Left lung (tissue), 14 donors: Measurements from ENCODE around the gene ADGRE3. TPM values are rescaled to one million over a fixed set of nuclear protein-coding genes. Genes with fewer than 3 reads are reported as not detected.

ENCODE experiments used
- ATAC-seq: fragments of 200-7000 bp; cut with Tn5 transposase; one replicate; pipeline ENCODE4 v1.9.1; 2020; ENCODE audit warnings: moderate library complexity
- DNase-seq, 4 donors: peaks; one replicate each; pipeline ENCODE4 v3.0.0-alpha.2; 2013 to 2020
- H3K27ac ChIP-seq, 2 donors: fragments of 200-600 bp; sonication (generic) in 1 of 2; one replicate each; pipeline versions ENCODE4 v1.5.0 to v1.8.0; 2020 to 2021
- H3K27me3 ChIP-seq, 2 donors: fragments of 200-600 bp; sonication (generic) in 1 of 2; one replicate each; pipeline versions ENCODE4 v1.5.0 to v1.8.0; 2020 to 2021
- H3K36me3 ChIP-seq, 2 donors: fragments of 200-600 bp; sonication (generic) in 1 of 2; one replicate each; pipeline versions ENCODE4 v1.5.0 to v1.8.0; 2020 to 2021
- H3K4me1 ChIP-seq, 2 donors: fragments of 200-600 bp; one replicate each; pipeline ENCODE4 v1.8.0; 2021
- H3K4me3 ChIP-seq, 2 donors: fragments of 200-600 bp; sonication (generic) in 1 of 2; one replicate each; pipeline versions ENCODE4 v1.5.0 to v1.8.0; 2020 to 2021; ENCODE audit warnings: mild to moderate bottlenecking in 1 of 2
- H3K9me3 ChIP-seq, 2 donors: fragments of 200-600 bp; sonication (generic) in 1 of 2; one replicate each; pipeline versions ENCODE4 v1.5.0 to v1.8.0; 2020 to 2021
- CTCF ChIP-seq, 2 donors: fragments of 200-600 bp; sonication (generic) in 1 of 2; IDR thresholded peaks; one replicate each; pipeline versions ENCODE4 v1.5.0 to v1.8.0; 2021; ENCODE audit warnings: antibody characterized with exemption in 2 of 2
- intact Hi-C, 2 donors: fragments of 100-400 bp; cut with DNase I; formaldehyde crosslinking; loops; one replicate each; pipeline versions ENCODE4 v1.11.2 to v1.14.2; 2022
- long read RNA-seq, 12 donors: library from polyadenylated mRNA in 2 of 12; unstranded in 2 of 12; transcript quantifications; one replicate each; pipeline ENCODE4 v2.0.0 and lab custom pipeline, GENCODE V29; 2019 to 2026
- polyA plus RNA-seq, 6 donors: library from polyadenylated mRNA; unstranded; fragments of 120-200 nt; gene quantifications; one replicate each; pipeline ENCODE4 v1.2.1, GENCODE V29; 2013; ENCODE audit not compliant: insufficient read length in 6 of 6
- total RNA-seq, 2 donors: library from RNA; stranded (reverse); fragmentation: NEBNext Ultra II Directional; extraction: Animal tissue kit (Norgen Biotek cat#: 25700); gene quantifications; one replicate each; pipeline ENCODE4 v1.2.1, GENCODE V29; 2021
- donor health status: DM: no; HTN: yes; CAD: no.
- donor health status: DM: no; HTN: no; CAD: no.

The ADGRE3 gene
- total RNA-seq (under 1 TPM; 0.50 to 0.84 TPM), polyA plus RNA-seq (under 1 TPM in 4 of 6 donors, not detected in 2; 0.13 to 0.24 (median 0.15) TPM)
- long read RNA-seq, donor 1: 0 reads
- long read RNA-seq, donor 2: 0 reads
- long read RNA-seq, donor 3: 0 reads
- long read RNA-seq, donor 4, partial matches to known transcripts: 0 of 1 reads
- long read RNA-seq, donor 4, other reads (novel, unspliced or antisense): 1 of 1 reads
- long read RNA-seq, donor 5: 0 reads
- long read RNA-seq, donor 6: 0 reads
- long read RNA-seq, donor 7: 0 reads
- long read RNA-seq, donor 8: 0 reads
- long read RNA-seq, donor 9: 0 reads
- long read RNA-seq, donor 10: 0 reads
- long read RNA-seq, donor 11: 0 reads
- long read RNA-seq, donor 12: 0 reads

DNA sequence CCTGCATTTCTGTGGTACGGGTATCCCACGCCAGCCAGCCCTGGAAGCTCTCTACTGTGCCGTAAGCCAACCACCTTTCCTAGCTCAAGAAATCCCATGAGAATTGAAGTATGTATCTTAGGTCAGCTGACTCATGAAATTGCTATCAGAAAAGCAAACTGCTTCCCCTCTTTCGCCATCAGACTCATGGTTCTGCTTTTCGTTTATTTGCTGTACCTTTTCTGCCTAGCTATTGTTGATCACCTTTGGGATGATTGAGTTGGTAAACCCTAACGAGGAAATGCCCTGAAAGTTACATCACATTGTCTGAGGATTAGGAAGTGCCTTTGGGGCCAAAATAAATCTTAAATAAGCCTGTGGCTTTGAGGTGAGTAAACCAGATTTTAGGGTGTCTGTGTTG, at the start of gene ADGRE3:
Gene ADGRE3, minus strand, starts transcription at position 81 of the 400 bp plus-strand sequence. Its CDS starts 74 bp downstream, at position 7.
- ATAC-seq (no peak), DNase-seq (no peak)
- Histone ChIP-seq H3K27me3 (peaks cover 0 to 11% of the 10 kb centered on the region in 2 donors), H3K4me3 (no peak within 1 kb of the TSS), H3K27ac (peak within 1 kb of the TSS in 1 of 2 donors; percentile 73), H3K9me3 (peaks cover 0 to 9% of the 10 kb centered on the region in 2 donors), H3K36me3 (no peaks in the 10 kb centered on the region), H3K4me1 (peaks cover 0 to 43% of the 10 kb centered on the region in 2 donors)
- TF ChIP-seq CTCF (IDR thresholded peaks at IDR 0.05): no peak
- intact Hi-C loops: no loop called here

DNA sequence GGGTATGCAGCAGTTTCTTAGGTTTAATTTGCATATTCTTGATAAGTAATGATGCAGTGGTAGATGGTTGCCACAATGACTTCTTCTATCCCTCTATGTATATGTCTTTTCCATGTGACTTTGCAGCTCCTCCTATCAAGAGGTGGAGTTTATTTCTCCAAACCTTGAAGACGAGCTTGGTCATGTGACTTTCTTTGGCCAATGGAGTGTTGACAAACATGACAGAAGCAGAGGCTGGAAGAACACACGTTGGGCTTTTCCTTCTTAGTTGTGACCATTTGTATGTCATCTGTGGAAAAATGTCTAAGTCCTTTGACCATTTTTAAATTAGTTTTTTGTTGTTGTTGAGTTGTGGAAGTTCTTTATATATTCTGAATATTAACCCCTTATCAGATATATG, 47.5 kb upstream of the ADGRE3 start:
- Histone ChIP-seq H3K27ac (no peak overlapping the region), H3K27me3 (no peaks in the 10 kb centered on the region), H3K4me3 (no peak overlapping the region), H3K9me3 (peaks cover 21 to 99% of the 10 kb centered on the region in 2 donors), H3K4me1 (no peaks in the 10 kb centered on the region), H3K36me3 (peaks cover 7 to 76% of the 10 kb centered on the region in 2 donors)
- intact Hi-C loops: no loop called here
- DNase-seq (no peak), ATAC-seq (no peak)
- TF ChIP-seq CTCF (IDR thresholded peaks at IDR 0.05): no peak

DNA sequence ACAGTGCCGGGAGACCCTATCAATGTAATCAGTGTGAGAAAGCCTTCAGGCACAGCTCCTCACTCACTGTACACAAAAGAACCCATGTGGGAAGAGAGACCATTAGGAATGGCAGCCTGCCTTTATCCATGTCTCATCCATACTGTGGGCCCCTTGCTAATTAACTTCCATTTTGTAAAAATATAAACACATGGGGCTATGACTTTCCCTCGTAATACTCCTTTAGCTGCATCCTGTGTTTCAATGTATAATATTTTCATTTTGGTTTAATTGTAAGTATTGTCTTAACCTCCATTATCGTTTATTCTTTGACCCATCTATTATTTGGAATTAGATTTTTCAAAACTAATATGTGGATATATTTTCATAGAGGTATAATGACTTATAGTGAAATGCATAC, 44.5 kb upstream of the ADGRE3 start:
- no peak overlapping the region for H3K4me3 ChIP-seq
- H3K27me3 ChIP-seq: no peaks in the 10 kb centered on the region
- no peak overlapping the region for H3K27ac ChIP-seq
- H3K4me1 ChIP-seq: no peaks in the 10 kb centered on the region
- intact Hi-C loops: no loop called here
- ATAC-seq: no peak
- peaks cover 7 to 100% of the 10 kb centered on the region in 2 donors for H3K36me3 ChIP-seq
- peaks cover 21 to 100% of the 10 kb centered on the region in 2 donors for H3K9me3 ChIP-seq
- no peak for DNase-seq
- TF ChIP-seq CTCF (IDR thresholded peaks at IDR 0.05): no peak

DNA sequence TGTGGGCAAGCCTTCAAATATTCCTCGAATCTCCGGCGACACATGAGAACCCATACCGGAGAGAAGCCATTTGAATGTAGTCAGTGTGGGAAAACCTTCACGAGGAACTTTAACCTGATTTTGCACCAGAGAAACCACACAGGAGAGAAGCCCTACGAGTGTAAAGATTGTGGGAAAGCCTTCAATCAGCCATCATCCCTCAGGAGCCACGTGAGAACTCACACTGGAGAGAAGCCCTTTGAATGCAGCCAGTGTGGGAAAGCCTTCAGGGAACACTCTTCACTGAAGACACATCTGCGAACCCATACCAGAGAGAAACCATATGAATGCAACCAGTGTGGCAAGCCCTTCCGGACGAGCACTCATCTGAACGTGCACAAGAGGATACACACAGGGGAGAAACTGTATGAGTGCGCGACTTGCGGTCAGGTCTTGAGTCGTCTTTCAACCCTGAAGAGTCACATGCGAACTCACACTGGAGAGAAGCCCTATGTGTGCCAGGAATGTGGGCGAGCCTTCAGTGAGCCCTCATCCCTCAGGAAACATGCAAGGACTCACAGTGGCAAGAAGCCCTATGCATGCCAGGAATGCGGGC, 44.0 kb upstream of the ADGRE3 start:
- ATAC-seq (no peak), DNase-seq (no peak)
- TF ChIP-seq CTCF (IDR thresholded peaks at IDR 0.05): no peak
- Histone ChIP-seq H3K9me3 (peaks cover 21 to 100% of the 10 kb centered on the region in 2 donors), H3K27me3 (no peaks in the 10 kb centered on the region), H3K27ac (no peak overlapping the region), H3K4me3 (no peak overlapping the region), H3K36me3 (peaks cover 7 to 100% of the 10 kb centered on the region in 2 donors), H3K4me1 (no peaks in the 10 kb centered on the region)
- intact Hi-C loops: no loop called here

DNA sequence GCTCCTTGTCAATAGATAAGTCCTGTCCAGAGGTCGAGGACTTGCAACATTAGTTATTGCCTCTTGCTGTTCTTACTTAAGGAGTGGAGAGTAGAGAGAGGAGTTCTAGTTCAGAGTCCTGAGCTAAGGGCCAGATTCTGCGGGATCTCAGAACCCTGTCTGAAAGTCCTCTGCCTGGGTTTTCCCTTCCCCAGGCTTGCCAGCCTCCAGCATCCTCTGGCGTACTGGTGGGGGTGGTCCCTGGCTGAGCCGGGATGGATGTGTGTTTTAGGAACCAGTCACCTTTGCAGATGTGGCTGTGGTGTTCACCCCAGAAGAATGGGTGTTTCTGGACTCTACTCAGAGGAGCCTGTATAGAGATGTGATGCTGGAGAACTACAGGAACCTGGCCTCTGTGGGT, 41.2 kb upstream of the ADGRE3 start:
- ATAC-seq (no peak), DNase-seq (no peak)
- Histone ChIP-seq H3K4me1 (no peaks in the 10 kb centered on the region), H3K27ac (no peak overlapping the region), H3K9me3 (peaks cover 18 to 89% of the 10 kb centered on the region in 2 donors), H3K36me3 (peaks cover 7 to 100% of the 10 kb centered on the region in 2 donors), H3K27me3 (no peaks in the 10 kb centered on the region), H3K4me3 (no peak overlapping the region)
- intact Hi-C loops: no loop called here
- TF ChIP-seq CTCF (IDR thresholded peaks at IDR 0.05): no peak
